HepG2 (cell line): ENCODE results near the gene GLI3. TPM values are rescaled to one million over a fixed set of nuclear protein-coding genes. Genes with fewer than 3 reads are reported as not detected.

Experiments
- ATAC-seq: fragments of 200-7000 bp; cut with Tn5 transposase; 3 replicates; pipeline ENCODE4 v1.9.1; 2020; ENCODE audit warnings: mild to moderate bottlenecking, moderate library complexity
- BruUV-seq: library from RNA; stranded (reverse); fragments of 400-500 nt; replicated peaks from 2 replicates; lab custom pipeline; 2021; lab: Mats Ljungman, UMichigan
- CTCF ChIA-PET: fragments of 300-600 bp; formaldehyde crosslinking; extraction: SDS; loops from one replicate; lab custom pipeline; 2021; ENCODE audit warnings: low total read pairs, inconsistent platforms, low intra/inter-chr PET ratio; lab: Yijun Ruan, JAX
- POLR2A ChIA-PET: fragments of 350-600 bp; sonication (Branson Sonifier 250); formaldehyde crosslinking; loops from one replicate; lab custom pipeline; 2020; ENCODE audit warnings: antibody characterized with exemption, inconsistent platforms; lab: Yijun Ruan, JAX
- DNase-seq: peaks from one replicate; pipeline ENCODE4 v3.0.0-alpha.2; 2015; ENCODE audit warnings: low spot score
- FAIRE-seq: peaks from 3 replicates; lab custom pipeline; 2011; peaks lifted over from hg19 to GRCh38; lab: Jason Lieb, UNC
- H2AFZ ChIP-seq: one replicate; pipeline ENCODE4 v1.6.1; 2011; ENCODE audit warnings: low read length, inconsistent platforms
- H3K27ac ChIP-seq: fragments of 300-600 bp; 3 replicates; pipeline ENCODE4 v1.8.0; 2011; ENCODE audit warnings: mixed run types, mild to moderate bottlenecking, mixed read lengths, low read length, inconsistent platforms; ENCODE audit not compliant: insufficient read depth; ENCODE audit errors: extremely low read length
- H3K27me3 ChIP-seq, 2 experiments: fragments of 200-600 bp in 1 of 2; 2 replicates in 1 of 2; 3 replicates in 1 of 2; pipeline versions ENCODE4 v1.6.0 to v1.8.0; 2011; ENCODE audit warnings: low read length in 2 of 2, mild to moderate bottlenecking in 2 of 2, moderate library complexity in 2 of 2, inconsistent platforms in 1 of 2; ENCODE audit not compliant: insufficient read depth in 2 of 2, control insufficient read depth in 1 of 2
- H3K36me3 ChIP-seq, 2 experiments: fragments of 200-600 bp in 1 of 2; replicated peaks in 1 of 2; 2 replicates in 1 of 2; 3 replicates in 1 of 2; pipeline versions ENCODE4 v1.5.1 to v1.8.0; 2011; ENCODE audit warnings: low read length in 2 of 2, inconsistent platforms in 1 of 2; ENCODE audit not compliant: insufficient read depth in 2 of 2, control insufficient read depth in 1 of 2
- H3K4me1 ChIP-seq: 2 replicates; pipeline ENCODE4 v1.5.1; 2012; ENCODE audit warnings: low read length, inconsistent platforms; ENCODE audit not compliant: insufficient read depth
- H3K4me2 ChIP-seq: 2 replicates; pipeline ENCODE4 v1.6.0; 2011; ENCODE audit warnings: low read depth, low read length, inconsistent platforms
- H3K4me3 ChIP-seq, 3 experiments: fragments of 200-600 bp in 1 of 3; sonication (generic), shearing (Covaris generic) in 1 of 3; replicated peaks in 1 of 3; 2 replicates each; pipeline ENCODE4 v1.5.1; 2011 to 2016; ENCODE audit warnings: low read length in 3 of 3, inconsistent platforms in 2 of 3, low read depth in 2 of 3, mild to moderate bottlenecking in 2 of 3, control low read depth in 1 of 3, mixed read lengths in 1 of 3; ENCODE audit not compliant: insufficient read depth in 1 of 3
- H3K79me2 ChIP-seq: one replicate; pipeline ENCODE4 v1.6.1; 2011; ENCODE audit warnings: low read length, inconsistent platforms; ENCODE audit not compliant: insufficient read depth
- H3K9ac ChIP-seq: 2 replicates; pipeline ENCODE4 v1.6.0; 2011; ENCODE audit warnings: mild to moderate bottlenecking, low read depth, low read length, inconsistent platforms; ENCODE audit not compliant: insufficient read depth
- H3K9me3 ChIP-seq: 2 replicates; pipeline ENCODE4 v1.5.1; 2012; ENCODE audit warnings: mild to moderate bottlenecking, low read length
- H4K20me1 ChIP-seq: 2 replicates; pipeline ENCODE4 v1.6.0; 2011; ENCODE audit warnings: inconsistent platforms, mild to moderate bottlenecking, low read length, moderate library complexity; ENCODE audit not compliant: insufficient read depth
- MAFF ChIP-seq: IDR thresholded peaks from 2 replicates; pipeline ENCODE4 v1.6.1; 2011; ENCODE audit warnings: low read depth, low read length, improper control_type of control experiment
- MAFK ChIP-seq, 2 experiments: IDR thresholded peaks in 1 of 2; conservative IDR thresholded peaks in 1 of 2; 2 replicates each; pipeline ENCODE4 v1.6.1; 2011; ENCODE audit warnings: improper control_type of control experiment in 2 of 2, low read length in 2 of 2
- ZNF557 ChIP-seq: sonication (generic); formaldehyde crosslinking; IDR thresholded peaks from 2 replicates; pipeline ENCODE4 v1.4.0; 2020; ENCODE audit warnings: missing genetic modification reagents
- ZNF788 ChIP-seq: sonication (generic); formaldehyde crosslinking; IDR thresholded peaks from 2 replicates; pipeline ENCODE4 v1.5.0; 2020; ENCODE audit warnings: mild to moderate bottlenecking, missing genetic modification reagents, borderline replicate concordance
- WGBS: methylation state at CpG from one replicate; pipeline ENCODE4 v1.1.6; 2017; ENCODE audit warnings: low lambda C conversion rate; 5-methylcytosine and 5-hydroxymethylcytosine counted together
- in situ Hi-C: cut with HindIII; loops from 2 replicates; pipeline ENCODE4 v1.10.0; 2017; ENCODE audit warnings: low pct_unique_long_range_greater_than_20kb; ENCODE audit not compliant: extremely low pct_ligation_motif_present
- intact Hi-C: fragments of 100-400 bp; cut with micrococcal nuclease; formaldehyde crosslinking; loops from one replicate; pipeline ENCODE4 v1.10.0; 2022; ENCODE audit not compliant: unreplicated experiment
- polyA plus RNA-seq, 8 experiments: library from polyadenylated mRNA; depleted of rRNA in 3 of 8; stranded (reverse) in 7 of 8; unstranded in 1 of 8; fragments of >200 nt; fragmentation: Illumina TruSeq in 4 of 8; extraction: Trizol in 4 of 8; gene quantifications; 2 replicates each; pipeline versions ENCODE4 v1.2.1 to v1.2.3, GENCODE V29; 2011 to 2016; ENCODE audit warnings: low read depth in 4 of 8, missing spikeins in 1 of 8, mixed read lengths in 1 of 8; ENCODE audit not compliant: insufficient read depth in 1 of 8
- total RNA-seq, 5 experiments: library from RNA; depleted of rRNA; stranded (reverse); fragments of >200 nt; fragmentation: Illumina TruSeq; extraction: Trizol; gene quantifications; 2 replicates each; pipeline ENCODE4 v1.2.3, GENCODE V29; 2016; ENCODE audit warnings: low read depth in 1 of 5

Gene GLI3
- total and polyA plus RNA-seq, 2 of the 13 experiments (the other 11 are each of a cell fraction or from before 2014, with no cell fraction given), result not detected

- H4K20me1 ChIP-seq, result no peaks in the 10 kb centered on the region
- DNase-seq, result no peak
- TF ChIP-seq MAFF (peak; percentile 44; the same call in 1 of the 2 replicates), MAFK (conservative IDR thresholded peaks at IDR 0.05 in 1 of 2, IDR thresholded peaks at IDR 0.05 in 1 of 2; ENCODE audit: low read length in 2 of 2) (peak in 1 of 2 experiments; percentile 75; a peak in 3 of 4 replicates), ZNF788 (no peak)
- TF ChIP-seq, all 625 proteins: peak for 2
- H3K27me3 ChIP-seq, result peaks cover 1 to 17% of the 10 kb centered on the region in 2 experiments; a peak in 2 of 5 replicates
- intact Hi-C loops (no loop called here), in situ Hi-C loops (no loop called here)
- no TSS peak for BruUV-seq
- 17% methylated on average over 3 of the region's 3 CpGs for WGBS
- H3K4me2 ChIP-seq, result no peak overlapping the region
- H3K4me3 ChIP-seq, result no peak overlapping the region
- H3K4me1 ChIP-seq, result no peaks in the 10 kb centered on the region
- no peaks in the 10 kb centered on the region for H3K9me3 ChIP-seq
- H3K27ac ChIP-seq, result no peak overlapping the region
- no peak for FAIRE-seq
- no peaks in the 10 kb centered on the region for H3K36me3 ChIP-seq
- H3K79me2 ChIP-seq, result no peaks in the 10 kb centered on the region
- no peak overlapping the region for H2AFZ ChIP-seq
- no peak for ATAC-seq
- ChIA-PET CTCF (no interaction called here), POLR2A (no interaction called here)
- no peak overlapping the region for H3K9ac ChIP-seq
These were observed 23.9 kb downstream of the GLI3 start for GRCh38 chr7:42213093-42213492.

GRCh38 chr7:42212541-42213090 is 24.4 kb downstream of the GLI3 start:
- Histone ChIP-seq H3K9ac (no peak overlapping the region), H3K4me2 (no peak overlapping the region), H3K79me2 (no peaks in the 10 kb centered on the region), H2AFZ (no peak overlapping the region), H4K20me1 (no peaks in the 10 kb centered on the region), H3K27ac (no peak overlapping the region), H3K4me3 (no peak overlapping the region), H3K4me1 (no peaks in the 10 kb centered on the region), H3K36me3 (no peaks in the 10 kb centered on the region), H3K27me3 (peaks cover 1 to 17% of the 10 kb centered on the region in 2 experiments; a peak in 2 of 5 replicates), H3K9me3 (no peaks in the 10 kb centered on the region)
- no TSS peak for BruUV-seq
- in situ Hi-C loops (no loop called here), intact Hi-C loops (no loop called here)
- no peak for DNase-seq
- no peak for TF ChIP-seq ZNF557 (CRISPR knock-in tag)
- WGBS, result 14% methylated on average over 8 of the region's 8 CpGs
- CTCF ChIA-PET, result no interaction called here
- POLR2A ChIA-PET, result no interaction called here
- FAIRE-seq, result no peak
- no peak for ATAC-seq
